Measurements from ENCODE around the gene SPOCK1.

The SPOCK1 gene

GRCh38 chr5:137372773-137373160 is 126.4 kb downstream of the SPOCK1 start:
- ChIA-PET CTCF (no interaction called here), POLR2A (no interaction called here)
- no peak for DNase-seq (ENCODE audit: extremely low spot score)
- TF ChIP-seq ELF4 (IDR thresholded peaks at IDR 0.05) (no peak), BHLHE40 (IDR thresholded peaks at IDR 0.05; ENCODE audit: borderline replicate concordance) (no peak), CTBP1 (IDR thresholded peaks at IDR 0.05; ENCODE audit: borderline replicate concordance) (no peak), PKNOX1 (IDR thresholded peaks at IDR 0.05) (no peak), FOXK2 (IDR thresholded peaks at IDR 0.05) (no peak), SP1 (IDR thresholded peaks at IDR 0.05) (no peak), TARDBP (IDR thresholded peaks at IDR 0.05) (no peak), ZNF384 (IDR thresholded peaks at IDR 0.05) (no peak), LEF1 (IDR thresholded peaks at IDR 0.05; ENCODE audit: borderline replicate concordance) (no peak), NFRKB (IDR thresholded peaks at IDR 0.05) (no peak), L3MBTL2 (conservative IDR thresholded peaks at IDR 0.05) (no peak), FOXA1 (IDR thresholded peaks at IDR 0.05) (no peak), SUZ12 (IDR thresholded peaks at IDR 0.05) (no peak), ARNT (IDR thresholded peaks at IDR 0.05) (no peak), HDGF (IDR thresholded peaks at IDR 0.05; ENCODE audit: borderline replicate concordance) (no peak), FOXM1 (IDR thresholded peaks at IDR 0.05; ENCODE audit: borderline replicate concordance) (no peak)

- no peak for DNase-seq (ENCODE audit: extremely low spot score)
- ChIA-PET CTCF (no interaction called here), POLR2A (no interaction called here)
- TF ChIP-seq HDGF (IDR thresholded peaks at IDR 0.05; ENCODE audit: borderline replicate concordance) (no peak), LEF1 (IDR thresholded peaks at IDR 0.05; ENCODE audit: borderline replicate concordance) (no peak), SUZ12 (IDR thresholded peaks at IDR 0.05) (no peak), SP1 (IDR thresholded peaks at IDR 0.05) (no peak), BHLHE40 (IDR thresholded peaks at IDR 0.05; ENCODE audit: borderline replicate concordance) (no peak), NFRKB (IDR thresholded peaks at IDR 0.05) (no peak), CTBP1 (IDR thresholded peaks at IDR 0.05; ENCODE audit: borderline replicate concordance) (no peak), ELF4 (IDR thresholded peaks at IDR 0.05) (no peak), PKNOX1 (IDR thresholded peaks at IDR 0.05) (no peak)
Measured at GRCh38 chr5:137372016-137372772, 126.9 kb downstream of the SPOCK1 start.

GRCh38 chr5:137370096-137371071 is 128.7 kb downstream of the SPOCK1 start:
- no peak for DNase-seq (ENCODE audit: extremely low spot score)
- ChIA-PET POLR2A (no interaction called here), CTCF (no interaction called here)
- no peak for TF ChIP-seq BHLHE40 (IDR thresholded peaks at IDR 0.05; ENCODE audit: borderline replicate concordance)
- TF ChIP-seq TARDBP (IDR thresholded peaks at IDR 0.05) = no peak
- no peak for TF ChIP-seq SUZ12 (IDR thresholded peaks at IDR 0.05)
- TF ChIP-seq FOXM1 (IDR thresholded peaks at IDR 0.05; ENCODE audit: borderline replicate concordance) = no peak
- TF ChIP-seq HDGF (IDR thresholded peaks at IDR 0.05; ENCODE audit: borderline replicate concordance) = no peak
- no peak for TF ChIP-seq FOXK2 (IDR thresholded peaks at IDR 0.05)
- no peak for TF ChIP-seq ELF4 (IDR thresholded peaks at IDR 0.05)
- no peak for TF ChIP-seq FOXA1 (IDR thresholded peaks at IDR 0.05)
- TF ChIP-seq CTBP1 (IDR thresholded peaks at IDR 0.05; ENCODE audit: borderline replicate concordance) = no peak
- no peak for TF ChIP-seq SP1 (IDR thresholded peaks at IDR 0.05)
- TF ChIP-seq ARNT (IDR thresholded peaks at IDR 0.05) = no peak
- no peak for TF ChIP-seq L3MBTL2 (conservative IDR thresholded peaks at IDR 0.05)
- no peak for TF ChIP-seq ZNF384 (IDR thresholded peaks at IDR 0.05)

- DNase-seq (ENCODE audit: extremely low spot score) = no peak
Measured at GRCh38 chr5:137368651-137369050, 130.5 kb downstream of the SPOCK1 start.

GRCh38 chr5:137367951-137368350 is 131.2 kb downstream of the SPOCK1 start:
- CTCF ChIA-PET = no interaction called here
- POLR2A ChIA-PET = no interaction called here
- DNase-seq (ENCODE audit: extremely low spot score) = no peak
- TF ChIP-seq FOXA1 (IDR thresholded peaks at IDR 0.05) = no peak
- TF ChIP-seq ARNT (IDR thresholded peaks at IDR 0.05) = no peak
- no peak for TF ChIP-seq PKNOX1 (IDR thresholded peaks at IDR 0.05)

More at GRCh38 chr5:137368651-137369050, 130.5 kb downstream of the SPOCK1 start:
- ChIA-PET POLR2A (no interaction called here), CTCF (no interaction called here)
- TF ChIP-seq ARNT (IDR thresholded peaks at IDR 0.05) (no peak), ZNF384 (IDR thresholded peaks at IDR 0.05) (no peak), LEF1 (IDR thresholded peaks at IDR 0.05; ENCODE audit: borderline replicate concordance) (no peak)

GRCh38 chr5:137366526-137366925 is 132.6 kb downstream of the SPOCK1 start:
- ChIA-PET POLR2A (no interaction called here), CTCF (no interaction called here)
- TF ChIP-seq BHLHE40 (IDR thresholded peaks at IDR 0.05; ENCODE audit: borderline replicate concordance) (no peak), FOXA1 (IDR thresholded peaks at IDR 0.05) (no peak), ELF4 (IDR thresholded peaks at IDR 0.05) (no peak), HDGF (IDR thresholded peaks at IDR 0.05; ENCODE audit: borderline replicate concordance) (no peak), PKNOX1 (IDR thresholded peaks at IDR 0.05) (no peak), FOXK2 (IDR thresholded peaks at IDR 0.05) (no peak), SUZ12 (IDR thresholded peaks at IDR 0.05) (no peak)
- DNase-seq (ENCODE audit: extremely low spot score) = no peak

All from HEK293T (cell line).